Cerebellar nuclear complex (tissue), 1 donor: Measurements from ENCODE around the gene CCDC40.
"Not testable (repeated sequence)": the region's sequence is repeated elsewhere in the genome, so short reads cannot be mapped to it uniquely, and the experiment has no call there.

Experiments used
- DNase-seq, 2 experiments: peaks; one replicate each; lab custom pipeline; 2025; lab: John Stamatoyannopoulos, UW

The CCDC40 gene

DNA sequence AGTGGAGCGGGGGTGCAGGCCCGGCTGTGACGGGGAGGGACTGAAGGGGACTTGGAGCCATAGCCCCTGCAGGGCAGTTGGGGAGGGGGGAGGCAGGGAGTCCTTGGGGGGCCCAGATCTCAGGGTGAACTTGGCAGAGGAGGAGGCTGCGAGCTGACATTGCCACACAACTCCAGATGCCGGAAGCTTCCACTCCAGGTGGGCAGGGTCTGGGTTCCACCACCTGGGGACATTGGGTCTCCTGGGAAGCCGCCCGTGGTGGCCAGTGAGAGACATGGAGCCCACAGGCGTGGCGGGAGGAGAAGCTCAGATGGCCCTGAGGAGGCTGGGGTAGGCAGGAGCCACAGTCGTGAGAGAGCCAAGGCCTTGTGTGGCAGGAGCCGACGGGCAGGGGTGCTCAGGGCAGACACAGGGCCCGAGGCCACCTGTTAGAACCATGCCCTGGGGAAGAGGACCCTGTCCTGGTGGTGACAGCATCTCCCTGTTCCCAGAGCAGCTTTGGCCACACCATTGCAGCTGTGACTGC, 46.8 kb downstream of the CCDC40 start:
- DNase-seq: no peak

DNA sequence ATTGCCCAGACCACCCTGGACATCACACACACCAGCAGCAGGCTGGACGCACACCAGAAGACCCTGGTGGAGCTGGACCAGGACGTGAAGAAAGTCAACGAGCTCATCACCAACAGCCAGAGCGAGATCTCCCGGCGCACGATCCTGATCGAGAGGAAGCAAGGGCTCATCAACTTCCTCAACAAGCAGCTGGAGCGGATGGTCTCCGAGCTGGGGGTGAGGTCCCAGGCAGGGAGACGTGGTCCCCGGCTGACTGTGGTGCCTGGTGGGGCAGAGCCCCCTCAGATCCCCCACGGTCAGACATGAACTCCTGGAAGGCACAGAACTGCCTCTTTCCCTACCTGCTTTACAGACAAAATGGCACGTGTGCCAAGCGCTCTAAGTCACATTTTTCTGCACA, 48.3 kb downstream of the CCDC40 start:
- no peak for DNase-seq

DNA sequence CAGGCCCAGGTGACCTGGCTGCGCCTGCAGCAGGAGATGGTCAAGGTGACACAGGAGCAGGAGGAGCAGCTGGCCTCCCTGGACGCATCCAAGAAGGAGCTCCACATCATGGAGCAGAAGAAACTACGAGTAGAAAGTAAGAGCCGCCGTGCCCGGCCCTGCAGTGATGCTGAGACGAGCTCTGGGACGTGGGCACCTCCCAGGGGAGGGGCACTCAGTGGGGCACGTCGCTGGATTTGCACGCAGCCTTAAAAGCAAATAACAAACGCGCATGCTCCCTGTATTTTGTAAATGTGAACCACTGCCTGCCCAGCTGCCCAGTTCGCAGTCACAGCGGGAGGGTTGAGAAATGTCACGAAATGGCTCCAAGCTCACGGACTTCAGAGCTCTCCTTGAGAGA, 49.6 kb downstream of the CCDC40 start:
- no peak for DNase-seq

DNA sequence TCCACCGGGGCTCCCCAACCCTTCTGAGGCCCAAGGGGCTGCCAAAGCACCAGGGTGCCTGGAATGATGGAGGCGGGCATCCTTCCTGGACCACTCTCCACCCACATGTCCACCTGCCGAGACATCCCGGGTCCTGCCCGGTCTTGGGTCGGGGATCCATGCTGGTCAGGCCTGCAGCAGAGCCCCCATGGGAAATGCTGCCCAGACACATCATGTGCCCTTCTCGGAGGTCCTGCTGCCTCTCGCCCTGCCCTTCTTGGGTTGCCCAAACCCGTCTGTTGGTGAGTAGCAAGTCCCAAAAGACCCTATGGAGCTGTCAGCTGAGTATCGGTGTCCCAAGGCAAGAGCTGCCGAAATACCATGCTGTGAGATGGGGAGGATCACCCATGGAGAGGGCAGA, 50.2 kb downstream of the CCDC40 start:
- DNase-seq: no peak

DNA sequence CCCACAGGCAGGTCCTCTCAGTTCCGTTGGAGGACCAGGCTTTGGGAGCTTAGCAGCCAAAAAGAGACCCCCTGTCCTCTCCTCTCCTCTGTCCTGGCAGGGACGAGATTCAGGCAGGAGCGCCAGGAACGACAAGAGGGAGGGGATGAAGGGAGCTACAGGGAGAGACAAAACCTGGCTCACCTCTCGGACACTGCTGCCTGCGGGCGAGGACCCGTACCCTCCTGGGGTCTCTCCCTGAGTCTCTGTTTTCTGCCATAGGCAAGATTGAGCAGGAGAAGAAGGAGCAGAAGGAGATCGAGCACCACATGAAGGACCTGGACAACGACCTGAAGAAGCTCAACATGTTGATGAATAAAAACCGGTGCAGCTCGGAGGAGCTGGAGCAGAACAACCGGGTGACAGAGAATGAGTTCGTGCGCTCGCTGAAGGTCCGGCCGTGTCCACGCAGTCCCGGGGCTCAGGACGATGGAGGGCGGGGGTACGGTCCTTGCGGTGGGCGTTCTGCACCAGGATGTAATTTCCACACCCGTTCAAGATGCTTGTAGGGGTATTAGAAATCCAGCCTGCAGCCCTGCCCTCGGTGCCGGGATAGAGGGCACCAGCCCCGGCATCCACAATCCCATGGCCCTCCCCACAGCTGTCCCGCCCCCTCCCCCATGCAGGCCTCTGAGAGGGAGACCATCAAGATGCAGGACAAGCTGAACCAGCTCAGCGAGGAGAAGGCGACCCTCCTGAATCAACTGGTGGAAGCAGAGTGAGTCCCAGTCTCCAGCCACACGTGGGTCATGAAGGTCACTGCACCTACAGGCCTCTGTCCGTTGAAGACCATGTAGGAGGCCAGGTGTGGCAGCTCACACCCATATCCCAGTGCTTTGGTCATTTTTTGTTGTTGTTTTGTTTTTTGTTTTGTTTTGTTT, 51.2 kb downstream of the CCDC40 start:
- no peak for DNase-seq

DNA sequence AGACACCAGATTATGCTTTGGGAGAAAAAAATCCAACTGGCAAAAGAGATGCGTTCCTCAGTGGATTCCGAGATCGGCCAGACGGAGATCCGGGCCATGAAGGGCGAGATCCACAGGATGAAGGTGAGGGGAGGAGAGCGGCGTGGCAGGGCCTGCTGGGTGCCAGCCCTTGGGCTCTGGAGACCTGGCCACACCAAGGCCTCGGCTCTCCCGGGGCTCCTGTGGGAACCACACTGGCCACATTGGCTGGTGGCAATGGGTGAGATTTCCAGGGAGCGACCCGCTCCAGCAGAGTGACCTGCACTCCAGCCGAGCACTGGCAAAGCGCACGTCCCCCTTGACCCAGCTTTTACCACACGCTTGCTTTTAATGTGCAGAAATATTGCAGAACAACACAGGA, 53.3 kb downstream of the CCDC40 start:
- no peak for DNase-seq

DNA sequence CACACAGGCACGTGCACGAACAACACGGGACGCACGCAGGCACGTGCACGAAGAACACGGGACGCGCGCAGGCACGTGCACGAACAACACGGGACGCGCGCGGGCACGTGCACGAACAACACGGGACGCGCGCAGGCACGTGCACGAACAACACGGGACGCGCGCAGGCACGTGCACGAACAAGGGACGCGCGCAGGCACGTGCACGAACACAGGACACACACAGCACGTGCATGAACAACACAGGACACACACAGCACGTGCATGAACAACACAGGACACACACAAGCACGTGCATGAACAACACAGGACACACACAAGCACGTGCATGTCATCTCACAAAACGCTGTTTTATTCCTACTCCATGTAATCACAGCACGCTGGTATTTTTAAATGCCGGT, 53.7 kb downstream of the CCDC40 start:
- not testable (repeated sequence) for DNase-seq

DNA sequence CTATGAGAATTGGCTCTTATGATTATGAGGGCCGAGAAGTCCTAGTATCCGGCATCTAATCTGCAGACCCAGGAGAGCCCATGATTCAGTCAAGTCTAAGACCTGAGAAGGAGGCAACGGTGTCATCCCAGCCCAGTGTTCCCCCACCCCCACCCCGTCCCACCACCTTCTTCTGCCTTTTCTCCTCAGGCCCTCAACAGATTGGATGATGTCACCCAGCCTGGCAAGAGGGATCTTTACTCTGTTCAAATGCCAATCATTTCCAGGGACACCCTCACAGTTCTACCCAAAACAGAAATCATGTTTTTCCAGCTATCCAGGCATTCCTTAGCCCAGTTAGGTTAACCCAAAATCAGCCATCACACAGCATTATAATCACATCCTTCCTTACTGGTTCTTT, 54.9 kb downstream of the CCDC40 start:
- no peak for DNase-seq

DNA sequence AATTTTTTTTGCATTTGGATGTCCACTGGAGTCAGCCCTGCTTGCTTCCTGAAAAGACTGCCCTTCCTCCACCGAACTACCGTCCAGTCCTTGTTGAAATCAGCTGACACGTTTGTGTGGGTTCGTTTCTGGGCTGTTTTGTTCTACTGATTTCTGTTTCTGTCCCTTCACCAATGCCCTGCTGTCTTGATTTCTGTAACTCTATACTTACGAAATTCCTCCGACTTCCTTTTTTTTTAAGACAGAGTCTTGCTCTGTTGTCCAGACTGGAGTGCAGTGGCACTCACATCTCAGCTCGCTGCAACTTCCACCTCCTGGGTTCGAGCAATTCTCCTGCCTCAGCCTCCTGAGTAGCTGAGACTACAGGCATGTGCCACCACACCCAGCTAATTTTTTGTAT, 56.5 kb downstream of the CCDC40 start:
- no peak for DNase-seq

DNA sequence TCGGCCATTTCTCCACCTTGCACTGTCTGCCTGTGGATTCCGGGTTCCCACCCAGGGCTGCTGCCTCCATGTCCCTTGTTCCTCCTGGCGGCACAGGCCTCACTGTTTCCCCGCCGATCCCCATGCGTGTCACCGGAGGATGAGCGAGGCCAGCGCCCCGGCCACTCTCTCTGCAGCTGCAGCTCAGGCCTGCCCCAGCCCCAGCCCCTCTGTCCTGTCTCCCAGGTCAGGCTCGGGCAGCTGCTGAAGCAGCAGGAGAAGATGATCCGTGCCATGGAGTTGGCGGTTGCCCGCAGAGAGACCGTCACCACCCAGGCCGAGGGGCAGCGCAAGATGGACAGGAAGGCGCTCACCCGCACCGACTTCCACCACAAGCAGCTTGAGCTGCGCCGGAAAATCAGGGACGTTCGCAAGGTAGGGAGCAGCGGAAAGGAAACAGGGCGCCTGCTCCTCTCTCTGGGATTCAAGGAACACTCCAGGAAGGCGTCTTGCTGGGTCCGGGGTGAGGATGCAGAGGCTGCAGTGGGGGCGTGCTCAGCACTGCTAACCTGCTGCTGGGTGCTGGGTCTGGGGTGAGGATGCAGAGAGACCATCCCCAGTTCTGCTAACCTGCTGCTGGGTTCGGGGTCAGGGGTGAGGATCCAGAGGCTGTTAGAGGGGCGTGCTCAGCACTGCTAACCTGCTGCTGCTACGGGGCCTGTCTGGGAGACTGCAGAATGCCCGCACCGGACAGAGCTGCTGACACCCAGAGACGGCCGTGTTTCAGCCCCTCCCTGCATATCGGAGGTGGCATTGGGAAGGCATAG, 58.8 kb downstream of the CCDC40 start:
- no peak for DNase-seq

DNA sequence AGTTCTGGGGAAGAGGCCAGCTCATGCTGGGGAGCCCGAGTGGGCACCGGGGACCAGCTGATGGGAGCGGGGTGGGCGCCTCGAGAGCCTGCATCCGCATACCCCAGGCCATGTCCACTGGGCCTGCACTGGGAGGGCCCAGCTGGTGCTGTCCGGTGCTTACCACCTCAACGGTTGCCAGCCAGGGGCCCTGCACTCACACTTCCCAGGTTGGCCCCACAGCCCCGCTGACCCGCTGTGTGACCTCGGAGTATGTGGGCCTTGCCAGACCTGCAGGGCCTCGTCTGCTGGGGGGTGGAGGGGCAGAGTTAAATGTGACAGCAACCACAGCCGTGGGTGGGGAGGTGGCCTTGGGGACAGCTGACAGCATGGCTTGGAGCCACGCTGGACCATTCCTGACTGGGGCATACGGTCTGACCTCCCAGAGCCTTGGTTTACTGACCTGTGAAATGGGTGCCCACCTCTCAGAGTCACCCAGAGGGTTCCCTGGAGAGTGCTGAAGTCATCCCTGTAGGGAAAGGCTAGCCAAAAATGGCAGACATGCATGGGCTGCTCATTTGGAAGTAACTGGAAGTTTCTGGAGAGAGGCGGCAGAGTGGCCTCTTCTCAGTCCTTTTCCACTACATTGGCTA, 59.5 kb downstream of the CCDC40 start:
- DNase-seq: no peak

DNA sequence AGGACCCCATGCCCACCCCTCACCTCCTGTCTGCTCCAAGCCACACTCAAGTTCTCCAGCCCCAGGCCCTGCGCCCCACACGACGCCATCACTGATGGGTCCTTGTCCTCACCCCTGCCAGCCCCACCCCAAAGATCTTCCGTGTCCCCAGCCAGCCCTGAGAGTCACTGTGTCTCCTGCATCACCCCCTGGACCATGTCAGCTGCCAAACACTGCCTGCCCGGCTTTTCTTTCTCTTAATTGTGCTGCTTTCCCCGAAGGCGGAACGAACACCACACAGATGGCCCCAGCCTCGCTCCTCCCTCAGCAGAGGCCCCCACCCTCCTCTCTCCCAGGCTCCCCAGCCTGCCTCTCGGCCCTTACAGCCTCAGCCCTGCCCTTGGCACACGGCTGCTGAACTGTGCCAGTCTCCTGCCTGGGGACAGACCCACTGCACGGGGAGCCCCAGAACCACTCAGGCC, 60.1 kb downstream of the CCDC40 start:
- no peak for DNase-seq

DNA sequence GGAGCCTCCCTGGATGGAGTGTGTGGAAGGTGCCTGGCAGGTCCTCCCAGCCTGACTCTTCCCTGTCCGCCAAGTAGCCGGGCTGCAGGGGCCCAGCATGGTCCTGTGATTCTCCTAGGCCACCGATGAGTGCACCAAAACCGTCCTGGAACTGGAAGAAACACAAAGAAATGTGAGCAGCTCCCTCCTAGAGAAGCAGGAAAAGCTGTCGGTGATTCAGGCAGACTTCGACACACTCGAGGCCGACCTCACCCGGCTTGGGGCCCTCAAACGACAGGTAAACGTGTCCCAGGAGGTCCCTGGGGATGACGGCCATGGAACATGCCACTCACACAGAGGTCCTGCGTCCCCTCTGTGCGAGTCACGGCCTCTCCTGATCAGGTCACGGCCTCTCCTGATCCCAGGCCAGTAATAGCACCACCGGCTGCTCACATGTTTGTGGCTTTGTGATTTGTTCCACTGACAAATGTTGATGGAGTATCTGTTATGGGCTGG, 60.7 kb downstream of the CCDC40 start:
- DNase-seq: no peak

DNA sequence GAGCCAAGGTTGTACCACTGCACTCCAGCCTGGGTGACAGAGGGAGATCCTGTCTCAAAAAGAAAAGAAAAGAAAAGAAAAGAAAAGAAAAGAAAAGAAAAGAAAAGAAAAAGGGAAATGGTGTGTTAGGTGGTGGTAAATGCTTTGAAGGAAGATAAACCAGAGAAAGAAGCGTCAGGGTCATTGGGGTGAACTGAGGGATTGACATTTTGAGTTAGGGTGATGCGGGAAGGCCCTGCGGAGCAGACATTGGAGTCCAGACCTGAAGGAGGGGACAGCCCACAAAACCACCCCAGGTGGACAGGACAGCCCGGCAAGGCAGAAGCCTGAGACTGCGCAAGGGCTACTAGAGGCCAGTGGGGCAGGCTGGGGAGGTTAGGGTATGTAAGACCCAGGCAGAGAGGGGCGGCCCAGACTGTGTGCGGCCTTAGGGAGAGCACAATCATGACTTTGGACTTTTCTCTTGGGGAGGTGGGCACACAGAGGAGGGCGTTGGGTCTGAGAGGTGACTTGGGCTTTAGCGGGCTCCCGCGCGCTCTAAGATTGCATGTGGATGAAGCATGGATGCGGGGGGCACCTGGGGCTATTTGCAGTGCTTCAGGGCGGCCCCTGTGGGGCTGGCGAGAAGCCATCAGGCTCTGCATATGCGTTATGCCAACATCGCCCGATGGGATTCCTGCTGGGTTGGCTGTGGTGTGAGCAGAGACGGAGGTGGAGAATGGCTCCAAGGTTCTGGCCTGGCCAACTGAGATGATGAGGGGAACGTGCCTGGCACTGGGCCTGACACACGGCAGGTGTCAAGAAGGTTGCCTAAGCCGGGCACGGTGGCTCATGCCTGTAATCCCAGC, 61.6 kb downstream of the CCDC40 start:
- DNase-seq: no peak

DNA sequence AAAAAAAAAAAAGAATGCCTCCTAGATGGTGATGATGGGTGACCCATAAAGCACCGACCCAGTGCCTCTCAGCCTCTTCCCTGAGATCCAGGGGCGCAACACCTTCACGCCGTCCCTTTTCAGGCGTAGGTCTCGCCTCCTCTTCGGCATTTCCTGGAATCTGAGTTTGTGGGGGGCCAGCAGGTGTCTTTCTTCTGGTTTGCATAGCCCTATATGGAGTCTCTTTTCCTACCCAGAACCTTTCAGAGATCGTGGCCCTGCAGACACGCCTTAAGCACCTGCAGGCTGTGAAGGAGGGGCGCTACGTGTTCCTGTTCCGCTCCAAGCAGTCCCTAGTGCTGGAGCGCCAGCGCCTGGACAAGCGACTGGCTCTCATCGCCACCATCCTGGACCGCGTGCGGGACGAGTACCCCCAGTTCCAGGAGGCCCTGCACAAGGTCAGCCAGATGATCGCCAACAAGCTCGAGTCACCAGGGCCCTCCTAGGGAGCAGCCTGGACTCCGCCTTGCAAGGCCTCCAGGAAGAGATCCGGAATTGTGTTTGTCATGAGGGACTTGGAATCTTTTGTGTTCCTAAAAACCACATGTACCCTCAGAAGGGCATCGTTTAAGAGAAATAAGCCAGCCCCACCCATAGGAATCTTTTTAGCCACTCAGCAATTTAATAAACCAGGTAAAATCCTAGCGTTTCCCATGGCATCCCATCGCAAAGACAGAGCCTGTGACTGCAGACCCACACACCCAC, 63.0 kb downstream of the CCDC40 start:
- no peak for DNase-seq

DNA sequence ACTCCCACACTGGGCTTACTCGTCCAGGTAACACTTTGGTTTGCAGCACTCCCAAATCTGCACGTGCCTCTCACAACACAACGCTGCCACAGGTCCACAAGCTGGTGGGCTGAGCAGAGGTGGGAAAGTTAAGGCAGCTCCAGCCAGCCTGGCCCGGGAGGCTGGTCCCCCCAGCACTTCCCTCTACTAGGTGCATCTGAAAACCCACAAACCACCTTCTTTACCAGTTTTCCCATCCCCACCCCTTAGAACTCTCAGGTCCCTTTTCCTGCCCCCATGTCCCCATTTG, 63.5 kb downstream of the CCDC40 start:
- DNase-seq: no peak

DNA sequence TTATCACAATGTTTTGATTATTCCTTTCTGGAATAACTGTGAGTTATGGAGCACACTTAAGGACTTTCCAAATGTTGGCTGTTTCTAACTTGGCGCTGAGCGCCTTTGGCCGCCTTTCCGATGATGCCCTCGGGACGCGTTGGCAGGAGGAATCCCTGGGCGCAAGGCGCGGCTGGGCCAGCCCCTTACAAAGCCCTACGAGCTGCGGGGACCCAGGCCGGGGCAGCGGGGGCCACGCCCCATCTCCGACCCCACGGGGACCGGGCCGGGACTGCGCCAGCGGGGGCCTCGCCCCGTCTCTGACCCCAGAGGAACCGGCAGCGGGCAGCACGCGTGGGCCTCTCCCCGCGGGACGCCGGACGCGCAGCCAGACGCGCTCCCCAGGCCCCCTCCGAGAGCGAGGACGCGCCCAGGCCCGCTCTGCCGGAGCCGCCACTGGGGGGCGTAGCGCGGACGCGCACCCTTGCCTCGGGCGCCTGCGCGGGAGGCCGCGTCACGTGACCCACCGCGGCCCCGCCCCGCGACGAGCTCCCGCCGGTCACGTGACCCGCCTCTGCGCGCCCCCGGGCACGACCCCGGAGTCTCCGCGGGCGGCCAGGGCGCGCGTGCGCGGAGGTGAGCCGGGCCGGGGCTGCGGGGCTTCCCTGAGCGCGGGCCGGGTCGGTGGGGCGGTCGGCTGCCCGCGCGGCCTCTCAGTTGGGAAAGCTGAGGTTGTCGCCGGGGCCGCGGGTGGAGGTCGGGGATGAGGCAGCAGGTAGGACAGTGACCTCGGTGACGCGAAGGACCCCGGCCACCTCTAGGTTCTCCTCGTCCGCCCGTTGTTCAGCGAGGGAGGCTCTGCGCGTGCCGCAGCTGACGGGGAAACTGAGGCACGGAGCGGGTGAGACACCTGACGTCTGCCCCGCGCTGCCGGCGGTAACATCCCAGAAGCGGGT, 64.8 kb downstream of the CCDC40 start, which contains the start of gene GAA:
Gene GAA, plus strand, starts transcription at position 571 of the 935 bp plus-strand sequence. CDS start 3,006 bp downstream, outside the sequence.
- DNase-seq: peak in 1 of 2 experiments; percentile 6

DNA sequence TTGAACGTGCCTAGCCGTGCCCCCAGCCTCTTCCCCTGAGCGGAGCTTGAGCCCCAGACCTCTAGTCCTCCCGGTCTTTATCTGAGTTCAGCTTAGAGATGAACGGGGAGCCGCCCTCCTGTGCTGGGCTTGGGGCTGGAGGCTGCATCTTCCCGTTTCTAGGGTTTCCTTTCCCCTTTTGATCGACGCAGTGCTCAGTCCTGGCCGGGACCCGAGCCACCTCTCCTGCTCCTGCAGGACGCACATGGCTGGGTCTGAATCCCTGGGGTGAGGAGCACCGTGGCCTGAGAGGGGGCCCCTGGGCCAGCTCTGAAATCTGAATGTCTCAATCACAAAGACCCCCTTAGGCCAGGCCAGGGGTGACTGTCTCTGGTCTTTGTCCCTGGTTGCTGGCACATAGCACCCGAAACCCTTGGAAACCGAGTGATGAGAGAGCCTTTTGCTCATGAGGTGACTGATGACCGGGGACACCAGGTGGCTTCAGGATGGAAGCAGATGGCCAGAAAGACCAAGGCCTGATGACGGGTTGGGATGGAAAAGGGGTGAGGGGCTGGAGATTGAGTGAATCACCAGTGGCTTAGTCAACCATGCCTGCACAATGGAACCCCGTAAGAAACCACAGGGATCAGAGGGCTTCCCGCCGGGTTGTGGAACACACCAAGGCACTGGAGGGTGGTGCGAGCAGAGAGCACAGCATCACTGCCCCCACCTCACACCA, 65.7 kb downstream of the CCDC40 start:
- DNase-seq: no peak
